ENCODE measurements around the gene SETX. TPM values are rescaled to one million over a fixed set of nuclear protein-coding genes. Genes with fewer than 3 reads are reported as not detected.

Gene SETX
- total RNA-seq, 1 donor from 2014 or later = 56.9 TPM

GRCh38 chr9:132365986-132366385 lies 11.2 kb upstream of the SETX start:
- intact Hi-C loops (cut with DNase I) = no loop called here
- no peak overlapping the region for H3K4me3 ChIP-seq
- no peaks in the 10 kb centered on the region for H3K9me3 ChIP-seq
- DNase-seq (no peak), ATAC-seq (no peak)
- H3K27ac ChIP-seq = no peak overlapping the region
- TF ChIP-seq CTCF (IDR thresholded peaks at IDR 0.05) = no peak
- no peaks in the 10 kb centered on the region for H3K4me1 ChIP-seq
- no peaks in the 10 kb centered on the region for H3K27me3 ChIP-seq
- no peaks in the 10 kb centered on the region for H3K36me3 ChIP-seq

- Histone ChIP-seq H3K36me3 (no peaks in the 10 kb centered on the region), H3K27ac (no peak overlapping the region), H3K4me3 (no peak overlapping the region), H3K4me1 (no peaks in the 10 kb centered on the region), H3K9me3 (no peaks in the 10 kb centered on the region), H3K27me3 (no peaks in the 10 kb centered on the region)
- no peak for ATAC-seq
- intact Hi-C loops (cut with DNase I) = no loop called here
- no peak for DNase-seq
- no peak for TF ChIP-seq CTCF (IDR thresholded peaks at IDR 0.05)
Measured at GRCh38 chr9:132364068-132364467, 9.3 kb upstream of the SETX start.

- ATAC-seq (no peak), DNase-seq (no peak)
- TF ChIP-seq CTCF (IDR thresholded peaks at IDR 0.05) = no peak
- H3K36me3 ChIP-seq = peaks cover 8% of the 10 kb centered on the region
- no peaks in the 10 kb centered on the region for H3K9me3 ChIP-seq
- no peak overlapping the region for H3K4me3 ChIP-seq
- no peak overlapping the region for H3K27ac ChIP-seq
- no peaks in the 10 kb centered on the region for H3K27me3 ChIP-seq
- peaks cover 16% of the 10 kb centered on the region for H3K4me1 ChIP-seq
- intact Hi-C loops (cut with DNase I) = no loop called here
Measured at GRCh38 chr9:132357764-132358163, 3.0 kb upstream of the SETX start.

GRCh38 chr9:132356324-132356924 lies 1.6 kb upstream of the SETX start:
- no peak for DNase-seq
- no peak for TF ChIP-seq CTCF (IDR thresholded peaks at IDR 0.05)

GRCh38 chr9:132351404-132352045 lies 3.3 kb downstream of the SETX start:
- Histone ChIP-seq H3K4me3 (peak overlapping the region; percentile 29), H3K27ac (peak overlapping the region; percentile 1), H3K27me3 (no peaks in the 10 kb centered on the region), H3K9me3 (no peaks in the 10 kb centered on the region), H3K4me1 (peaks cover 48% of the 10 kb centered on the region), H3K36me3 (peaks cover 68% of the 10 kb centered on the region)
- DNase-seq (no peak), ATAC-seq (no peak)
- no peak for TF ChIP-seq CTCF (IDR thresholded peaks at IDR 0.05)
- intact Hi-C loops (cut with DNase I) = no loop called here

More at GRCh38 chr9:132356324-132356924, 1.6 kb upstream of the SETX start:
- no peaks in the 10 kb centered on the region for H3K27me3 ChIP-seq
- no peak for ATAC-seq
- H3K4me3 ChIP-seq = no peak overlapping the region
- no peaks in the 10 kb centered on the region for H3K9me3 ChIP-seq
- peaks cover 30% of the 10 kb centered on the region for H3K4me1 ChIP-seq
- no peak overlapping the region for H3K27ac ChIP-seq
- intact Hi-C loops (cut with DNase I) = no loop called here
- H3K36me3 ChIP-seq = peaks cover 21% of the 10 kb centered on the region

All from upper lobe of right lung (tissue), 1 donor.